Endodermal cell (in vitro differentiated cells): ENCODE results near the gene SOCS2. TPM values are rescaled to one million over a fixed set of nuclear protein-coding genes. Genes with fewer than 3 reads are reported as not detected.

Experiments
- DNase-seq: peaks from one replicate; pipeline ENCODE4 v3.0.0-alpha.2; 2017
- H3K27ac ChIP-seq: 2 replicates; pipeline ENCODE4 v1.5.1; 2013; ENCODE audit warnings: mild to moderate bottlenecking, low read depth, low read length, moderate library complexity
- H3K27me3 ChIP-seq: 2 replicates; pipeline ENCODE4 v1.6.1; 2013; ENCODE audit warnings: mild to moderate bottlenecking, low read length, moderate library complexity; ENCODE audit not compliant: insufficient read depth, control insufficient read depth, poor library complexity, severe bottlenecking
- H3K36me3 ChIP-seq: 2 replicates; pipeline ENCODE4 v1.7.0; 2013; ENCODE audit warnings: mild to moderate bottlenecking, low read length, moderate library complexity; ENCODE audit not compliant: control insufficient read depth, insufficient read depth
- H3K4me1 ChIP-seq: one replicate; pipeline ENCODE4 v1.7.0; 2013; ENCODE audit warnings: low read length; ENCODE audit not compliant: control insufficient read depth, insufficient read depth
- H3K4me3 ChIP-seq: 2 replicates; pipeline ENCODE4 v1.5.1; 2013; ENCODE audit warnings: mild to moderate bottlenecking, low read length, moderate library complexity
- H3K9ac ChIP-seq: 2 replicates; pipeline ENCODE4 v1.6.1; 2013; ENCODE audit warnings: mild to moderate bottlenecking, low read length, moderate library complexity; ENCODE audit not compliant: poor library complexity, severe bottlenecking; ENCODE audit errors: extremely low read depth
- H3K9me3 ChIP-seq: 2 replicates; pipeline ENCODE4 v1.6.1; 2013; ENCODE audit warnings: mild to moderate bottlenecking, low read length, moderate library complexity; ENCODE audit not compliant: control insufficient read depth
- H3K27ac Mint-ChIP-seq: 2 replicates; pipeline ENCODE4 v1.8.0; 2020; ENCODE audit warnings: mixed read lengths
- H3K27me3 Mint-ChIP-seq: 2 replicates; pipeline ENCODE4 v1.8.0; 2021; ENCODE audit warnings: mild to moderate bottlenecking, mixed read lengths; ENCODE audit not compliant: insufficient read depth
- H3K36me3 Mint-ChIP-seq: 2 replicates; pipeline ENCODE4 v1.8.0; 2020; ENCODE audit warnings: low read depth, mixed read lengths
- H3K4me1 Mint-ChIP-seq: 2 replicates; pipeline ENCODE4 v1.8.0; 2020; ENCODE audit warnings: mixed read lengths
- H3K4me3 Mint-ChIP-seq: 2 replicates; pipeline ENCODE4 v1.8.0; 2020; ENCODE audit warnings: mild to moderate bottlenecking, moderate library complexity, mixed read lengths
- H3K9me3 Mint-ChIP-seq: 2 replicates; pipeline ENCODE4 v1.8.0; 2020; ENCODE audit warnings: mild to moderate bottlenecking, mixed read lengths
- WGBS, 2 experiments: methylation state at CpG; one replicate each; pipeline versions ENCODE4 v1.1.5 to v1.1.7; 2013; ENCODE audit warnings: missing lambda C conversion rate in 2 of 2, mixed read lengths in 1 of 2; ENCODE audit not compliant: insufficient coverage in 1 of 2, insufficient read length in 1 of 2; 5-methylcytosine and 5-hydroxymethylcytosine counted together
- total RNA-seq, 2 donors: library from RNA; stranded (reverse); fragmentation: NEBNext Ultra II Directional in 1 of 2; extraction: Animal tissue kit (Norgen Biotek cat#: 25700) in 1 of 2; gene quantifications; 2 replicates in 1 of 2; 3 replicates in 1 of 2; pipeline ENCODE4 v1.2.1, GENCODE V29; 2021
- TF ChIP-seq, protein P1 (sequence below): fragments of 200-600 bp; sonication (generic); conservative IDR thresholded peaks from 2 replicates; pipeline ENCODE4 v1.5.0; 2021; ENCODE audit warnings: antibody characterized with exemption, mild to moderate bottlenecking

SOCS2 gene
- total RNA-seq, 2 donors from 2014 or later, result 46.9 to 60.2 TPM

DNA sequence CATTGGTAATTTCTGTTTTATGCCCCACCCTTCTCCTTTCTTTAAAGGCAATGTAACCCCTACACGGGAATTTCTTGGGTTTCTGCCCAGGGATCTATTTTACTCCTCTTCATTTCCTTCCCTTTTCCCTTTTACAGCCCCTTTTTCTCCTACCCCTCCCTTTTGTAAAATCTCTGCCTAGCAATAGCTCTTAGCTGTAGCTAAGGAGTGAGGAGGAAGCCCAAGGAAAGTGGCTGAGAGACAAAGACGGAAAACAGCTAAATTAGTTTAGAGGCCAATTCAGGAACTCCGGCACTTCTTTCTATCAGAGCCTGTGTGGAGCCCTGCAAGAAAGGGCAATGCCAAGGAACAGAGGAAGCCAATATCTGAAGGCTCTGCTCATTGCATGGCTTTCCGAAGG, 40.3 kb downstream of the SOCS2 start:
- Histone ChIP-seq H3K27ac (no peak overlapping the region), H3K4me3 (no peak overlapping the region), H3K27me3 (no peaks in the 10 kb centered on the region), H3K36me3 (no peaks in the 10 kb centered on the region), H3K9ac (no peak overlapping the region), H3K9me3 (no peaks in the 10 kb centered on the region), H3K4me1 (peaks cover 11% of the 10 kb centered on the region)
- Mint-ChIP-seq H3K36me3 (no peaks in the 10 kb centered on the region), H3K4me3 (no peak overlapping the region), H3K9me3 (no peaks in the 10 kb centered on the region), H3K27ac (no peak overlapping the region), H3K27me3 (no peaks in the 10 kb centered on the region), H3K4me1 (peaks cover 32% of the 10 kb centered on the region)
- DNase-seq, result no peak
- 59 to 68% methylated on average over 2 to 4 of the region's 4 CpGs for WGBS, 2 experiments
- TF ChIP-seq, protein P1, sequence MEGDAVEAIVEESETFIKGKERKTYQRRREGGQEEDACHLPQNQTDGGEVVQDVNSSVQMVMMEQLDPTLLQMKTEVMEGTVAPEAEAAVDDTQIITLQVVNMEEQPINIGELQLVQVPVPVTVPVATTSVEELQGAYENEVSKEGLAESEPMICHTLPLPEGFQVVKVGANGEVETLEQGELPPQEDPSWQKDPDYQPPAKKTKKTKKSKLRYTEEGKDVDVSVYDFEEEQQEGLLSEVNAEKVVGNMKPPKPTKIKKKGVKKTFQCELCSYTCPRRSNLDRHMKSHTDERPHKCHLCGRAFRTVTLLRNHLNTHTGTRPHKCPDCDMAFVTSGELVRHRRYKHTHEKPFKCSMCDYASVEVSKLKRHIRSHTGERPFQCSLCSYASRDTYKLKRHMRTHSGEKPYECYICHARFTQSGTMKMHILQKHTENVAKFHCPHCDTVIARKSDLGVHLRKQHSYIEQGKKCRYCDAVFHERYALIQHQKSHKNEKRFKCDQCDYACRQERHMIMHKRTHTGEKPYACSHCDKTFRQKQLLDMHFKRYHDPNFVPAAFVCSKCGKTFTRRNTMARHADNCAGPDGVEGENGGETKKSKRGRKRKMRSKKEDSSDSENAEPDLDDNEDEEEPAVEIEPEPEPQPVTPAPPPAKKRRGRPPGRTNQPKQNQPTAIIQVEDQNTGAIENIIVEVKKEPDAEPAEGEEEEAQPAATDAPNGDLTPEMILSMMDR, result no peak

DNA sequence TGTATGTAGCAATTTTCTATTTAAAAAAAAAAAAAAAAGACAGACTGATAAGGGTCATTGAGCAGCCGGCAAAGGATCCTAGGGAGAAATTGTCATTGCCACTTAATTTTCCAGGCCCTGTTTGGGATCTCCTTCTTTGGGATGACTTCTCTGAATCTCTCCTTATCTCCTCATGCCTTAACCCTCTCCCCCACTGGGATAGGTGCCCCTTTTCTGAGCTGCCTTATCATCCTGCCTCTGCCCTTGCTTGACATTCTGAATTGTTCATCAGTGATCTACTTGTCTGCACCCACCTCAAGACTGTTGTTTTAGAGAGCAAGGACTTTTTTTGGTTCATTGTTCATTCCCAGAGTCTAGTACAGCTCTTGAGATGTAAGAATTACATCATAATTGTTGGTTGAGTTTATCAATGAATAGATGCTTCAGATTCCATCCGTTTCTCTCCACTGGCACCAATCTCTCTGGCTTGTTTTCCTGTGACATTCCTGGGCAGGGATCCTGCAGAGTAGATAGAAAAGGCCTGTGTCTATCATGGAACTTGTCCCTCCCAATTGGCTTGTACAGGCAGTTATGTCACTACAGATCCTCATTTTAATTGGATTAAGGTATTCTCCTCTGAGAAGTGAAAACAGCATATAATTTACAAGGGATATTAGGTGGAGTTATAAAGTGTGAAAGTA, 42.6 kb downstream of the SOCS2 start:
- Histone ChIP-seq H3K36me3 (no peaks in the 10 kb centered on the region), H3K4me3 (no peak overlapping the region), H3K9ac (no peak overlapping the region), H3K9me3 (no peaks in the 10 kb centered on the region), H3K27ac (no peak overlapping the region), H3K27me3 (no peaks in the 10 kb centered on the region), H3K4me1 (peaks cover 11% of the 10 kb centered on the region)
- DNase-seq, result no peak
- H3K9me3 Mint-ChIP-seq, result no peaks in the 10 kb centered on the region
- H3K36me3 Mint-ChIP-seq, result no peaks in the 10 kb centered on the region
- H3K4me1 Mint-ChIP-seq, result peaks cover 32% of the 10 kb centered on the region
- H3K27ac Mint-ChIP-seq, result peak overlapping the region; percentile 71
- TF ChIP-seq, protein P1, result no peak
- H3K4me3 Mint-ChIP-seq, result no peak overlapping the region
- no peaks in the 10 kb centered on the region for H3K27me3 Mint-ChIP-seq
- 66 to 82% methylated on average over 2 of the region's 2 CpGs for WGBS, 2 experiments

DNA sequence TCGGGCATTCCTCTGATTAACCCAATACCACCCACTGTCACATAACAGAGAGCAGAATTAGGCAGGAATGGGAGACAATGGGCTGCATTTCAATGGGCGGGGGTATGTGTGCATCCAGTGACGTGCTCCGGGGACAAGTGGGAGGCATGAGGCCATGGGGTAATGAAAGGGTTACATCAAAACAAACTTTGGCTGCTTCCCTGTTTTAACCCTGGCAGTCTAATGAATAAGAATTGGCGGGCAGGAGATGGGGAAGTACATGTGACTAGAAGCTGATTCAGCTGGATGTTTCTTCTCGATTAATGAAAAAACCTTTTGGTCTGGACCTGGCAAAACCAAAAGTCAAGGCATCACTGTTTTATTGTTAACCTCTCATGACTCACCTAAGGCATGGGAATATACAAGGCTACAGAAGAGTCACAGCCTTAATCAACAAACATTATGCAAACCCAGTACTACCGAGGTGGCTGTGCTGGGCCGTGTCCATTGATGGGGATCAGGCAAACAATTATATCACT, 44.2 kb downstream of the SOCS2 start:
- Histone ChIP-seq H3K4me1 (peaks cover 11% of the 10 kb centered on the region), H3K27me3 (no peaks in the 10 kb centered on the region), H3K9me3 (no peaks in the 10 kb centered on the region), H3K36me3 (no peaks in the 10 kb centered on the region), H3K4me3 (no peak overlapping the region), H3K27ac (no peak overlapping the region), H3K9ac (no peak overlapping the region)
- DNase-seq, result peak; percentile 89
- WGBS, 2 experiments, result 52 to 62% methylated on average over 6 to 8 of the region's 8 CpGs
- Mint-ChIP-seq H3K27ac (peak overlapping the region; percentile 60), H3K36me3 (no peaks in the 10 kb centered on the region), H3K9me3 (no peaks in the 10 kb centered on the region), H3K4me1 (peaks cover 32% of the 10 kb centered on the region), H3K27me3 (no peaks in the 10 kb centered on the region), H3K4me3 (no peak overlapping the region)
- TF ChIP-seq, protein P1, result no peak
